BLaER1 treated with 17β-estradiol and CSF1 and Interleukin-3, amounts not matched to agents 10 nM and 100 nM (cell line): ENCODE results near the gene NUTF2.

Experiments used
- H3K27ac ChIP-seq, 11 experiments: shearing (Covaris generic); formaldehyde crosslinking; 2 replicates each; pipeline ENCODE4 v1.8.1; 2022
- H3K27me3 ChIP-seq, 11 experiments: shearing (Covaris generic); formaldehyde crosslinking; 2 replicates each; pipeline ENCODE4 v1.8.1; 2022
- H3K36me3 ChIP-seq, 11 experiments: shearing (Covaris generic); formaldehyde crosslinking; 2 replicates each; pipeline ENCODE4 v1.8.1; 2022
- H3K4me1 ChIP-seq, 10 experiments: shearing (Covaris generic); formaldehyde crosslinking; 2 replicates each; pipeline ENCODE4 v1.8.1; 2022
- H3K4me2 ChIP-seq, 11 experiments: shearing (Covaris generic); formaldehyde crosslinking; 2 replicates each; pipeline ENCODE4 v1.8.1; 2022
- H3K4me3 ChIP-seq, 10 experiments: shearing (Covaris generic); formaldehyde crosslinking; 2 replicates each; pipeline ENCODE4 v1.8.1; 2022
- H3K9ac ChIP-seq, 11 experiments: shearing (Covaris generic); formaldehyde crosslinking; 2 replicates each; pipeline ENCODE4 v1.8.1; 2022
- H3K9me3 ChIP-seq, 11 experiments: shearing (Covaris generic); formaldehyde crosslinking; replicated peaks in 1 of 11; 2 replicates each; pipeline ENCODE4 v1.8.1; 2022
- H4K20me1 ChIP-seq, 11 experiments: shearing (Covaris generic); formaldehyde crosslinking; 2 replicates each; pipeline ENCODE4 v1.8.1; 2022
- Cebpa-rat ChIP-seq, 11 experiments: shearing (Covaris generic); IDR thresholded peaks; 2 replicates each; pipeline ENCODE4 v1.8.1; 2022

Gene NUTF2

GRCh38 chr16:67888331-67888730, 41.6 kb downstream of the NUTF2 start:
- peaks cover 4 to 33% (median 16%) of the 10 kb centered on the region in 11 experiments; a peak in 19 of 22 replicates for H4K20me1 ChIP-seq
- no peak overlapping the region for H3K4me3 ChIP-seq
- peaks cover 35 to 52% (median 38%) of the 10 kb centered on the region in 11 experiments for H3K36me3 ChIP-seq
- H3K4me2 ChIP-seq = no peak overlapping the region
- H3K4me1 ChIP-seq = peaks cover 5 to 8% (median 7%) of the 10 kb centered on the region in 10 experiments; a peak in 16 of 20 replicates
- H3K27me3 ChIP-seq = no peaks in the 10 kb centered on the region
- no peaks in the 10 kb centered on the region for H3K9me3 ChIP-seq
- peak overlapping the region in 2 of 11 experiments; percentile 3 to 15; a peak in 1 of 22 replicates for H3K9ac ChIP-seq
- TF ChIP-seq Cebpa-rat (IDR thresholded peaks at IDR 0.05) = no peak
- H3K27ac ChIP-seq = no peak overlapping the region

- Histone ChIP-seq H3K27me3 (no peaks in the 10 kb centered on the region), H3K4me3 (peak overlapping the region; percentile 89 to 99 (median 92)), H3K4me1 (peaks cover 17 to 25% (median 20%) of the 10 kb centered on the region in 10 experiments), H3K9me3 (no peaks in the 10 kb centered on the region), H3K4me2 (peak overlapping the region; percentile 61 to 88 (median 71)), H3K27ac (peak overlapping the region in 7 of 11 experiments; percentile 11 to 96 (median 43); a peak in 11 of 22 replicates), H3K9ac (peak overlapping the region; percentile 69 to 99 (median 98)), H3K36me3 (peaks cover 0 to 21% (median 2%) of the 10 kb centered on the region in 11 experiments; a peak in 7 of 22 replicates), H4K20me1 (peaks cover 7 to 30% (median 11%) of the 10 kb centered on the region in 11 experiments; a peak in 13 of 22 replicates)
- TF ChIP-seq Cebpa-rat (IDR thresholded peaks at IDR 0.05) = no peak
Measured at GRCh38 chr16:67892375-67892774, 45.6 kb downstream of the NUTF2 start.

GRCh38 chr16:67892899-67893742, 46.4 kb downstream of the NUTF2 start, which contains the start of gene PSKH1:
PSKH1 (plus strand) TSS chr16:67893254; CDS start chr16:67908750, 15,496 bp downstream.
- Histone ChIP-seq H3K9ac (peak within 1 kb of the TSS; percentile 95 to 99 (median 98)), H3K27ac (peak within 1 kb of the TSS; percentile 90 to 97 (median 96)), H3K4me1 (peaks cover 17 to 25% (median 20%) of the 10 kb centered on the region in 10 experiments), H3K4me3 (peak within 1 kb of the TSS; percentile 89 to 99 (median 92)), H3K36me3 (peaks cover 0 to 23% (median 8%) of the 10 kb centered on the region in 11 experiments; a peak in 6 of 22 replicates), H3K27me3 (no peaks in the 10 kb centered on the region), H3K9me3 (no peaks in the 10 kb centered on the region), H4K20me1 (peaks cover 8 to 38% (median 19%) of the 10 kb centered on the region in 11 experiments; a peak in 15 of 22 replicates), H3K4me2 (peak within 1 kb of the TSS; percentile 86 to 99 (median 95))
- no peak for TF ChIP-seq Cebpa-rat (IDR thresholded peaks at IDR 0.05)

GRCh38 chr16:67893743-67894399, 47.1 kb downstream of the NUTF2 start:
- peak overlapping the region; percentile 90 to 97 (median 96) for H3K27ac ChIP-seq
- no peak for TF ChIP-seq Cebpa-rat (IDR thresholded peaks at IDR 0.05)

DNA sequence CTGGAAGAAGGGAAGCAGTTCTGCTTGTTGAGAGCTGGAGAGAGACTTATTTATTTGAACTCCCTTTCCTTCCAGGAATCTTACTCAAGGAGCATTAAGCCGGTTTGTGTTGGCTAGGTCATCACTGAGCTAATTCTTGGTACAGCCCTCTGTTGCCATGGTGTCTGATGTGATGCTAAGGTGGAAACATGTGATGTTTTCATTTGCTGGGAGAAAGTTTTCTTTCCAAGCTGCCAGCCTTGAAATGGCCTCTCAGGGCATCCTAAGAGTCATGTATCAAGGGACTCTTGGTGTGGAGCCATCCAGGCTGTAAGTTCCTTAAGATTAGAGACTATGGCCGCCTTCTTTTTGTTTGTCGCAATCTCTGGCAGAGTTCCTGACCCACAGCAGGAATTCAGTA, 50.5 kb downstream of the NUTF2 start:
- Histone ChIP-seq H3K27ac (no peak overlapping the region), H4K20me1 (peaks cover 23 to 77% (median 55%) of the 10 kb centered on the region in 11 experiments; a peak in 17 of 22 replicates), H3K4me2 (no peak overlapping the region), H3K36me3 (peaks cover 0 to 36% (median 28%) of the 10 kb centered on the region in 11 experiments; a peak in 15 of 22 replicates), H3K4me1 (peaks cover 16 to 22% (median 19%) of the 10 kb centered on the region in 10 experiments), H3K4me3 (no peak overlapping the region), H3K9ac (no peak overlapping the region), H3K27me3 (no peaks in the 10 kb centered on the region), H3K9me3 (no peaks in the 10 kb centered on the region)
- TF ChIP-seq Cebpa-rat (IDR thresholded peaks at IDR 0.05) = no peak

More at GRCh38 chr16:67893743-67894399, 47.1 kb downstream of the NUTF2 start:
- Histone ChIP-seq H3K9me3 (no peaks in the 10 kb centered on the region), H4K20me1 (peaks cover 10 to 45% (median 25%) of the 10 kb centered on the region in 11 experiments; a peak in 15 of 22 replicates), H3K27me3 (no peaks in the 10 kb centered on the region), H3K9ac (peak overlapping the region; percentile 95 to 99 (median 98)), H3K4me3 (peak overlapping the region; percentile 89 to 99 (median 92)), H3K4me2 (peak overlapping the region; percentile 86 to 99 (median 95)), H3K36me3 (peaks cover 0 to 18% (median 4%) of the 10 kb centered on the region in 11 experiments; a peak in 6 of 22 replicates), H3K4me1 (peaks cover 17 to 25% (median 20%) of the 10 kb centered on the region in 10 experiments)

DNA sequence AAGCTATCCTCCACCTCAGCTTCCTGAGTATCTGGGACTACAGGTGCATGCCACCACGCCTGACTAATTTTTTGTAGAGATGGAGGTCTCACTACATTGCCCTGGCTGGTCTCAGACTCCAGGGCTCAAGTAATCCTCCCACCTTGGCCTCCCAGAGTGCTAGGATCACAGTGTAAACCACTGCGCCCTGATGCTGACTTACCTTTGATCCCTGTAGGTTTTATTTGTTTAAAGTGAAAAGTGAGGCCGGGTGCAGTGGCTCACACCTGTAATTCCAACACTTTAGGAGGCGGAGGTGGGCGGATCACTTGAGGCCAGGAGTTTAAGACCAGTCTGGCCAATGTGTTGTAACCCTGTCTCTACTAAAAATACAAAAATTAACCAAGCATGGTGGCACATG, 55.0 kb downstream of the NUTF2 start:
- H3K4me1 ChIP-seq = 0 out of 20 replicates have a peak, but pooled peaks cover 0 to 4% (median 0%) of the 10 kb centered on the region in 10 experiments
- no peaks in the 10 kb centered on the region for H3K27me3 ChIP-seq
- peaks cover 9 to 77% (median 42%) of the 10 kb centered on the region in 11 experiments; a peak in 19 of 22 replicates for H3K36me3 ChIP-seq
- no peaks in the 10 kb centered on the region for H3K9me3 ChIP-seq
- H3K4me2 ChIP-seq = no peak overlapping the region
- H3K27ac ChIP-seq = no peak overlapping the region
- H3K4me3 ChIP-seq = no peak overlapping the region
- no peak for TF ChIP-seq Cebpa-rat (IDR thresholded peaks at IDR 0.05)
- H3K9ac ChIP-seq = no peak overlapping the region
- peaks cover 22 to 90% (median 65%) of the 10 kb centered on the region in 11 experiments; a peak in 17 of 22 replicates for H4K20me1 ChIP-seq

DNA sequence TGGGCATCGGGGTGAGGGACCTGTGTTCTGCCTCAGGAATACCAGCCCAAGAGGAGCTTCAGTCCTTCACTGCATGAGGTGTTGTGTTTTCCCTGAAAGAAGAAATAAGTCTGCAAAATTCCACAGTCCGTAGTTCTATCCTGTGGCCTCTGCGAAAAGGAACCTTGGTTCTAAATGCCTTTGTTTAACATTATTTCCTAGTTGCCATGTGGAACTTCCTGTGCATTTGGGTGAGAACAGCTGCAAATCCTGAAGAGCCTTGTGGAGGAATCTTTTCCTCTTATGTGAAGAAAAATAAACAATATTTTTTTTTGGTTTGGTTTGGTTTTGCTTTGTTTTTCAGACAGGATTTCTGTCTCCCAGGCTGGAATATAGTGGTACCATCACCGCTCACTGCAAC, 56.1 kb downstream of the NUTF2 start:
- H3K4me1 ChIP-seq = 0 out of 20 replicates have a peak, but pooled peaks cover 0 to 4% (median 0%) of the 10 kb centered on the region in 10 experiments
- no peaks in the 10 kb centered on the region for H3K9me3 ChIP-seq
- H3K27me3 ChIP-seq = no peaks in the 10 kb centered on the region
- peaks cover 12 to 86% (median 60%) of the 10 kb centered on the region in 11 experiments; a peak in 17 of 22 replicates for H4K20me1 ChIP-seq
- H3K27ac ChIP-seq = no peak overlapping the region
- no peak for TF ChIP-seq Cebpa-rat (IDR thresholded peaks at IDR 0.05)
- no peak overlapping the region for H3K4me3 ChIP-seq
- H3K4me2 ChIP-seq = no peak overlapping the region
- no peak overlapping the region for H3K9ac ChIP-seq
- peaks cover 9 to 75% (median 35%) of the 10 kb centered on the region in 11 experiments; a peak in 19 of 22 replicates for H3K36me3 ChIP-seq

- H3K4me2 ChIP-seq = no peak overlapping the region
- no peak for TF ChIP-seq Cebpa-rat (IDR thresholded peaks at IDR 0.05)
- H3K4me1 ChIP-seq = peaks cover 10 to 23% (median 21%) of the 10 kb centered on the region in 10 experiments
Measured at GRCh38 chr16:67907397-67908180, 60.9 kb downstream of the NUTF2 start.

More at GRCh38 chr16:67907397-67908180, 60.9 kb downstream of the NUTF2 start:
- Histone ChIP-seq H3K36me3 (peaks cover 34 to 90% (median 57%) of the 10 kb centered on the region in 11 experiments), H3K27me3 (no peaks in the 10 kb centered on the region), H3K27ac (no peak overlapping the region), H4K20me1 (peaks cover 7 to 86% (median 48%) of the 10 kb centered on the region in 11 experiments; a peak in 19 of 22 replicates), H3K9me3 (no peaks in the 10 kb centered on the region), H3K9ac (peak overlapping the region in 2 of 11 experiments; percentile 2 to 5; a peak in 1 of 22 replicates), H3K4me3 (no peak overlapping the region)
